HL-60 (cell line): ENCODE results near the gene AAK1.
"Not testable (repeated sequence)": the region's sequence is repeated elsewhere in the genome, so short reads cannot be mapped to it uniquely, and the experiment has no call there.

Experiments used
- DNase-seq, 2 experiments: peaks; one replicate each; pipeline ENCODE4 v3.0.0-alpha.2; 2010 to 2020; ENCODE audit warnings: low read depth in 1 of 2, low spot score in 1 of 2
- H3K27ac ChIP-seq: fragments of 250-450 bp; sonication (Bioruptor Pico); replicated peaks from 2 replicates; pipeline ENCODE4 v1.5.1; 2020; ENCODE audit warnings: mild to moderate bottlenecking, moderate library complexity
- H3K27me3 ChIP-seq: fragments of 250-450 bp; sonication (Bioruptor Pico); 2 replicates; pipeline ENCODE4 v1.5.1; 2021; ENCODE audit warnings: mild to moderate bottlenecking, moderate library complexity; ENCODE audit not compliant: insufficient read depth, poor library complexity, severe bottlenecking
- H3K4me3 ChIP-seq: replicated peaks from 2 replicates; pipeline ENCODE4 v1.5.1; 2011; ENCODE audit warnings: mild to moderate bottlenecking, control low read depth, low read length; ENCODE audit not compliant: insufficient read depth
- GABPA ChIP-seq: IDR thresholded peaks from 2 replicates; pipeline ENCODE4 v1.6.1; 2012; ENCODE audit warnings: low read depth
- POLR2AphosphoS5 ChIP-seq: IDR thresholded peaks from 2 replicates; pipeline ENCODE4 v1.6.1; 2012; ENCODE audit warnings: low read depth
- SPI1 ChIP-seq: IDR thresholded peaks from 2 replicates; pipeline ENCODE4 v1.6.1; 2012; ENCODE audit warnings: low read depth, mild to moderate bottlenecking, borderline replicate concordance
- TF ChIP-seq, protein P1 (sequence below): IDR thresholded peaks from one replicate; pipeline ENCODE4 v1.5.1; 2011; ENCODE audit warnings: low read length, control low read depth, inconsistent platforms; ENCODE audit not compliant: insufficient read depth
- TF ChIP-seq, protein P2 (sequence below): IDR thresholded peaks from 2 replicates; pipeline ENCODE4 v1.6.1; 2012; ENCODE audit warnings: low read depth; ENCODE audit not compliant: insufficient replicate concordance

Gene AAK1

DNA sequence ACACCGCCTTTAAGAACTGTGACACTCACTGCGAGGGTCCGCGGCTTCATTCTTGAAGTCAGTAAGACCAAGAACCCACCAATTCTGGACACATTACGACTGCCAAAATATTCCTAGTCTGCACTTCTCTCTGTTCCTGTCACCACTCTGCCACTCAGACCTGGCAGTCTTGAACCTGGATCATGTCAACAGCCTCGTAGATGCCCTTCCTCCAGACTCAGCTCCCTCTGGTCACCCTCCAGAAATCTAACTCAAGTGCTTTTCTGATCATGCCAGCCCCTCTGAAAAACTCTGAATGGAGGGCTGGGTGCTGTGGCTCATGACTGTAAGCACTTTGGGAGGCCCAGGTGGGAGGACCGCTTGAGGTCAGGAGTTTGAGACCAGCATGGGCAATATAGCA is 20.3 kb downstream of the AAK1 start:
- TF ChIP-seq GABPA, result no peak
- TF ChIP-seq, protein P1, sequence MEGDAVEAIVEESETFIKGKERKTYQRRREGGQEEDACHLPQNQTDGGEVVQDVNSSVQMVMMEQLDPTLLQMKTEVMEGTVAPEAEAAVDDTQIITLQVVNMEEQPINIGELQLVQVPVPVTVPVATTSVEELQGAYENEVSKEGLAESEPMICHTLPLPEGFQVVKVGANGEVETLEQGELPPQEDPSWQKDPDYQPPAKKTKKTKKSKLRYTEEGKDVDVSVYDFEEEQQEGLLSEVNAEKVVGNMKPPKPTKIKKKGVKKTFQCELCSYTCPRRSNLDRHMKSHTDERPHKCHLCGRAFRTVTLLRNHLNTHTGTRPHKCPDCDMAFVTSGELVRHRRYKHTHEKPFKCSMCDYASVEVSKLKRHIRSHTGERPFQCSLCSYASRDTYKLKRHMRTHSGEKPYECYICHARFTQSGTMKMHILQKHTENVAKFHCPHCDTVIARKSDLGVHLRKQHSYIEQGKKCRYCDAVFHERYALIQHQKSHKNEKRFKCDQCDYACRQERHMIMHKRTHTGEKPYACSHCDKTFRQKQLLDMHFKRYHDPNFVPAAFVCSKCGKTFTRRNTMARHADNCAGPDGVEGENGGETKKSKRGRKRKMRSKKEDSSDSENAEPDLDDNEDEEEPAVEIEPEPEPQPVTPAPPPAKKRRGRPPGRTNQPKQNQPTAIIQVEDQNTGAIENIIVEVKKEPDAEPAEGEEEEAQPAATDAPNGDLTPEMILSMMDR, result no peak
- no peak for TF ChIP-seq POLR2AphosphoS5
- TF ChIP-seq, protein P2, sequence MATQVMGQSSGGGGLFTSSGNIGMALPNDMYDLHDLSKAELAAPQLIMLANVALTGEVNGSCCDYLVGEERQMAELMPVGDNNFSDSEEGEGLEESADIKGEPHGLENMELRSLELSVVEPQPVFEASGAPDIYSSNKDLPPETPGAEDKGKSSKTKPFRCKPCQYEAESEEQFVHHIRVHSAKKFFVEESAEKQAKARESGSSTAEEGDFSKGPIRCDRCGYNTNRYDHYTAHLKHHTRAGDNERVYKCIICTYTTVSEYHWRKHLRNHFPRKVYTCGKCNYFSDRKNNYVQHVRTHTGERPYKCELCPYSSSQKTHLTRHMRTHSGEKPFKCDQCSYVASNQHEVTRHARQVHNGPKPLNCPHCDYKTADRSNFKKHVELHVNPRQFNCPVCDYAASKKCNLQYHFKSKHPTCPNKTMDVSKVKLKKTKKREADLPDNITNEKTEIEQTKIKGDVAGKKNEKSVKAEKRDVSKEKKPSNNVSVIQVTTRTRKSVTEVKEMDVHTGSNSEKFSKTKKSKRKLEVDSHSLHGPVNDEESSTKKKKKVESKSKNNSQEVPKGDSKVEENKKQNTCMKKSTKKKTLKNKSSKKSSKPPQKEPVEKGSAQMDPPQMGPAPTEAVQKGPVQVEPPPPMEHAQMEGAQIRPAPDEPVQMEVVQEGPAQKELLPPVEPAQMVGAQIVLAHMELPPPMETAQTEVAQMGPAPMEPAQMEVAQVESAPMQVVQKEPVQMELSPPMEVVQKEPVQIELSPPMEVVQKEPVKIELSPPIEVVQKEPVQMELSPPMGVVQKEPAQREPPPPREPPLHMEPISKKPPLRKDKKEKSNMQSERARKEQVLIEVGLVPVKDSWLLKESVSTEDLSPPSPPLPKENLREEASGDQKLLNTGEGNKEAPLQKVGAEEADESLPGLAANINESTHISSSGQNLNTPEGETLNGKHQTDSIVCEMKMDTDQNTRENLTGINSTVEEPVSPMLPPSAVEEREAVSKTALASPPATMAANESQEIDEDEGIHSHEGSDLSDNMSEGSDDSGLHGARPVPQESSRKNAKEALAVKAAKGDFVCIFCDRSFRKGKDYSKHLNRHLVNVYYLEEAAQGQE, result no peak
- TF ChIP-seq SPI1, result no peak
- Histone ChIP-seq H3K4me3 (no peak overlapping the region), H3K27ac (no peak overlapping the region; the same call in 1 of the 2 replicates), H3K27me3 (no peaks in the 10 kb centered on the region)
- DNase-seq, result no peak

DNA sequence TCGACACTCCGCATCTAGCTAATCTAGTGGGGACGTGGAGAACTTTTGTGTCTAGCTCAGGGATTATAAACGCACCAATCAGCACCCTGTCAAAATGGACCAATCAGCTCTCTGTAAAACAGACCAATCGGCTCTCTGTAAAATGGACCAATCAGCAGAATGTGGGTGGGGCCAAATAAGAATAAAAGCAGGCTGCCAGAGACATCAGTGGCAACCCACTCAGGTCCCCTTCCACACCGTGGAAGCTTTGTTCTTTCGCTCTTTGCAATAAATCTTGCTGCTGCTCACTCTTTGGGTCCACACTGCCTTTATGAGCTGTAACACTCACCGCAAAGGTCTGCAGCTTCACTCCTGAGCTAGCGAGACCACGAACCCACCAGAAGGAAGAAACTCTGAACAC is 20.7 kb downstream of the AAK1 start:
- DNase-seq, H3K27me3 ChIP-seq, H3K4me3 ChIP-seq, H3K27ac ChIP-seq: not testable (repeated sequence)

DNA sequence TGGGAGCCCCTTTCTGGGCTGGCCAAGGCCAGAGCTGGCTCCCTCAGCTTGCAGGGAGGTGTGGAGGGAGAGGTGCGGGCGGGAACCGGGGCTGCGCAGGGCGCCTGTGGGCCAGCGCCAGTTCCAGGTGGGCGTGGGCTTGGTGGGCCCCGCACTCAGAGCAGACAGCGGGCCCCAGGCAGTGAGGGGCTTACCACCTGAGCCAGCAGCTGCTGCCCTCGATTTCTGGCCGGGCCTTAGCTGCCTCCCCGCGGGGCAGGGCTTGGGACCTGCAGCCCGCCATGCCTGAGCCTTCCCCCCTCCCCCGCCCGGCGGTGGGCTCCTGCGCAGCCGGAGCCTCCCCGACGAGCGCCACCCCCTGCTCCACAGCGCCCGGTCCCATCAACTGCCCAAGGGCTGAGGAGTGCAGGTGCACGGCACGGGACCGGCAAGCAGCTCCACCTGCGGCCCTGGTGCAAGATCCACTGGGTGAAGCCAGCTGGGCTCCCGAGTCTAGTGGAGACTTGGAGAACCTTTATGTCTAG is 21.5 kb downstream of the AAK1 start:
- H3K27ac ChIP-seq, H3K4me3 ChIP-seq, H3K27me3 ChIP-seq, DNase-seq: not testable (repeated sequence)

DNA sequence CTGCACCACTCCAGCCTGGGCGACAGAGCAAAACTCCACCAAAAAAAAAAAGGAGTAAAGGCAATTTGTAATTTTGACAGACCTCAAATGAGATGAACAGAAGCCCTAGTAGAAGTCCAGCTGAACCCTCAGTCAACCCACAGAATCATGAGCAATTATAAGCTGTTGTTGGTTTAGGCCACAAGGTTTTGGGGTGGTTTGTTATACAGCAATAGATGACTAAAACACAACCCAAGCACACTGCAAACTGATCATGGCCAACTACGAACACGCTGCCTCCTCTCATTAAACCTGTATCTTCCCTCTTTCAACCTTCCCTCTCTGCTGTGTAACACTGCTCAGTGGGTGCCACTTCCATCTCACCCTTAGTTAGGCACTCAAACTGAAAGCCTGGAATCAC is 22.1 kb downstream of the AAK1 start:
- H3K27me3 ChIP-seq, result no peaks in the 10 kb centered on the region
- H3K4me3 ChIP-seq, result no peak overlapping the region
- no peak overlapping the region for H3K27ac ChIP-seq
- no peak for TF ChIP-seq GABPA
- no peak for TF ChIP-seq POLR2AphosphoS5
- TF ChIP-seq, protein P1, result no peak
- TF ChIP-seq, protein P2, result no peak
- DNase-seq, result no peak

DNA sequence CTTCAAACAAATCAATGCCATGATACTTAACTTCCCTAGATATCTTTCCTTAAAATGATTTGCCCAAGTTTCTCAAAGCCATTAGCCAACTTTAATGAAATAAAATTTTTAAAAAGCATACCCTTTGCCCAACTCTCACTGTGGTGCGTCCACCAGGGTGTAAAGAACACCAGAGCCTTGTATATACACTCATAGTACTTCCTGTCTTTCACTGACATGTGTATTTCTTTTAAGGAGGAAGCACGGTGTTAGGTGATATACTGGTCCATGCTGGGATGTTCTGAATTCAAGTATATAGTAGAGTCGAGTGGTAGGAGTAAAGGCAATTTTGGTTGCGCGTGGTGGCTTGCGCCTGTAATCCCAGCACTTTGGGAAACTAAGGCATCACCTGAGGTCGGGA is 22.7 kb downstream of the AAK1 start:
- H3K27ac ChIP-seq, result no peak overlapping the region
- H3K4me3 ChIP-seq, result no peak overlapping the region
- no peaks in the 10 kb centered on the region for H3K27me3 ChIP-seq
- no peak for TF ChIP-seq POLR2AphosphoS5
- DNase-seq, result no peak
